Stimulated activated CD8-positive, alpha-beta memory T cell treated with anti-CD3 and anti-CD28 coated beads, Interleukin-4, amount 100 ng/mL, for 4 hours (primary cell): ENCODE measurements around the gene MED16.

Experiments used
- DNase-seq, 2 donors: peaks; one replicate each; pipeline ENCODE4 v3.0.0-alpha.2; 2020; ENCODE audit warnings: low read depth in 2 of 2, low spot score in 1 of 2

The MED16 gene

DNA sequence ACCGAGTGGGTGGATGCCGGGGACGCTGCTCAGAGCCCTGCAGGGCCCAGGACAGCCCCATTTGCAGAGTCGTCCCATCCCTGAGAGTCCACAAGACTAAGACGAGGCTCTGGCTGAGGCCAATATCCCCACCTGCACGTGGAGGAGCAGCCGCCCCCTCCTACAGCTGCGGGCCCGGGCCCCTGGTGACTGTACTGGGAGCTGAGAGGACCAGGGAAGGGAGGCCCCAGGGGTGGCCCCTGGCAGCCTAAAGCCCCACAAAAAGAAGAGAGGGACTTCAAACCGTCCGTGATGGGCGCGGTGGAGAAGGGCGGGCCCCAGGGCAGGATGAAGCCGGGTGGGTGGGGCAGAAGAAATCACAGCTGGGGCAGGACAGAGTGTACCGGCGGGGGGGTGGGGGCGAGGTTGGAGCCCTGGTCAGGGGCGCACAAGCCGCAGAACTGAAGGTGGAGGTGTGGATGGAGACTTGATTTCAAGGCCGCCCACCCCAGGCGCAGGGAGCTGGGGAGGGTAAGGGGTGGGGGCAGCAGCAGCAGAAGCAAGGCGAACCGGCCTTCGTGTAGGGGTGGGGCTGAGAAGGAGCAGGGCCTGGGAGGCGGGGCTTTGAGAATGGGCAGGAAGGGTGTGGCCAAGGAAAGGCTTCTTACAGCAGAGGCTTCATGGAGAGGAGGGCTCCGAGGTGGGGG, 20.6 kb downstream of the MED16 start:
- DNase-seq: peak in 1 of 2 donors; percentile 50

- no peak for DNase-seq
Observed at GRCh38 chr19:871446-872265, 21.3 kb downstream of the MED16 start.

DNA sequence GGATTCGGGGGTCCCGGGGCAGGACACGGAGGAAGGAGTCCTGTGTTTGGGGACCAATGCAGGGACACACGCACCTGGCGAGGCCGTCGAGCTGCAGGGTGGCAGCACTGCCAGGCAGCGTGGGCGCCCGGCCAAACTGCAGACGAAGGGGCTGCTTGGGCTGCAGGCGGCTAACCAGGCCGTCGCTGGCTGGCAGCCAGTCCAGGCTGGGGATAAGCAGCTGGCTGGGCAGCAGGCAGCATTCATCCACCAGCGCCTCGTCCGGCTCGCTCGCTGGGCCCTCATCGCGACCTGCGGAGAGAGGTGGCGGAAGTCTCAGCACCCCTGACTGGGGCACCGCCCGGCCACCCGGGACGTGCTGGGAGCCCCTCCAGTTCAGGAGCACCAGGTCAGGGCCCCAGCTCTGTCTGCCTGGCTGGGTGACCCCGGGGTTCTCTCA, 22.0 kb downstream of the MED16 start:
- no peak for DNase-seq

DNA sequence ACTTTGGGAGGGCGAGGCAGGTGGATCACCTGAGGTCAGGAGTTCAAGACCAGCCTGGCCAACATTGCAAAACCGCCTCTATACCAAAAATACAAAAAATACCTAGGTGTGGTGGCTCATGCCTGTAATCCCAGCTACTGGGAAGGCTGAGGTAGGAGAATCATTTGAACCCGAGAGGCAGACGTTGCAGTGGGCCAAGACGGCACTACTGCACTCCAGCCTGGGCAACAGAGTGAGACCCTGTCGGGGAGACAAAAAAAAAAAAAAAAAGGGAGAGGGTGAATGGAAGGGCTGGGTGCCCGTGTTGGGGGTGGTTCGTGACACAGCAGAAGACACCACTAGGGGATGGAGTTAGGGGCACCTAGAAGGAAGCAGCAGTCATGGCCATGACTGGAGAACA, 22.7 kb downstream of the MED16 start:
- DNase-seq: no peak

DNA sequence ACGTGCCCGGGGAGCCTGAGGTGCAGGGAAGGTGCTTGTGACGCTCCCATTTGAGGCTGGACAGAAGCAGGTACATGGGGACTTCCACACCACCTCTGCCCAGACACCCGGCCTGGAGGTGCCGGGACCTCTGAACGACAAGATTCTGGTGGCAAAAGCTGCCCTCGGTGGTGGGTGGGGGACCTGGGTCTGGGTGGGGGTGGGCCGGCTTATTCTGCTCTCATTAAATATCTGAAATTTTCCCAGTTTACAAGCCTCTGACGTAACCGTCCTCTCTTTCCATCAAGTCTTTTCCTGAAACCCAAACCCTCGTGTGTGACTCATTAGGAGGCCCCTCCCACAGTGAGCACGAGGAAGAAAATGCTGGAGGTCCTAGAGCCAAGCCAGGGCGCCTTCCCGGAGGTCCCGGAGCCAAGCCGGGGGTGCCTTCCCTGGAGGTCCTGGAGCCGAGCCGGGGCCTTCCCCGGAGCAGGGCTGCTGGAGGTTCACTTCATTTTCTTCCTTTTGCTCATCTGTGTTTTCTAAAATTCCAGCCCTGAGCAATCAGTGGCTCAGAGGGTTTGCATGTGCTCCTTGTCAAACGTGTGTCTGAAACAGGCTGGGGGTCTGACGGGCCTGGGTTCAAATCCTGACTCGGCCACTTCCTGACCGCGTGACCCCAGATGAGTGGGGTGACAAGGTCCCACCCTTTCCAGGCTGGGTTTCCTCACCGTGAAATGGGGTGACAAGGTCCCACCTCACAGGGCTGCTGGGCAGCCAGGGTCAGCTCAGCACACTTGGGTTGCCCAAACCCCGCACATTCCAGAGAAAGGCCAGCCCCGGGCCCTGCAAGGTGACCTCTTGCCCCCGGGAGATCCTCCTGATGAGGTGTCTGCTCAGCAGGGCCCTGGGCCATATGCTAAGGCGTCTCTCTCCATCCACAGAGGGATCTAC, 23.5 kb downstream of the MED16 start:
- no peak for DNase-seq

- no peak for DNase-seq
Observed at GRCh38 chr19:868458-869244, 24.3 kb downstream of the MED16 start.

DNA sequence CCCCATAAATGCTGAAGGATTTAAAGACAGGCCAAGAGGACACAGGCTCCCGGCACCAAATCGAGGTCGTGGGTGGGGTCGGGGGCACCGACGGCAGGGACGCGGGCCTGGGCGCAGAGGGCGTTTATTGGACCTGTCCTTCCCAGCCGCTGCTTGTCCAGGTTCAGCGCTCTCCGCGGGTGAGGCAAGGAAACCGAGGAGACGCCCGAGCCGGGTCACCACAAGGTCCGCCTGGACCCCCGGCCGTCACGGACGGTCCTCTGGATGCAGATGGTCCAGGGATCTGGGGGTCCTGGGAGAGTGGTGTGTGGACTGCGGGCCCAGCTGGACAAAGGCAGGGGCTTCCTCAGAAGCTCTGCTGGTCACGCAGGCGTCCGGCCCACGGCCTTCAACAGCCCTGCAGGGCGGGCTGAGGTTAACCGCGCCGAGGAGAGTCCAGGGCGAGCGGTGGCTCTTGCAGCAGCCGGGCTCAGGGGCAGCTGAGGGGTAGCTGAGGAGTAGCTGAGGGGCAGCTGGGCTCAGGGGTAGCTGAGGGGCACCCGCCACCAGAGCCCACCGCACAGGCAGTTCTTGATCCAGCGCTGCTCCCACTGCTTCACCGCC, 25.0 kb downstream of the MED16 start:
- no peak for DNase-seq

DNA sequence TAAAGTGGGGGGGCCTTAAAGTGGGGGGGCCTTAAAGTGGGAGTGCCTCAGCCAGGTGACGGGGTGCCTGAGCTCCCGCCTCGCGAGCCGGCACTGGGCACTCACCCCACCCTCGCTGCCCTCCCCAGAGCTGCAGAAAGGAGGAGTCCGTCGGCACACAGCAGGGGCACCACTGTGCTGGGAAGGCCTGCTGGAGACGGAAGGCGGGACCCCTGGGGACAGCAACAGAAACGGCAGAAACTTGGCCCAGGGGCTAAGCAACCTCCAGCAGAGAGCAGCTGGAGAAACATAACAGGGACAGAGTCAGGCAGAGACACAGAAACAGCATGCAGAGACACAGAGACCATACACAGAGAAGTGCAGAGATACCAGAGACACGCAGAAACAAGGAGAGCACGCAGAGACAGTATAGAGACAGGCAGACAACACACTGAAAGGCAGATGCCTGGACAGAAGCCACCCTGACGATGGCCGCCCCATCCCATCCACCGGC, 25.6 kb downstream of the MED16 start:
- no peak for DNase-seq

GRCh38 chr19:866769-867300, 26.2 kb downstream of the MED16 start:
- DNase-seq: no peak

GRCh38 chr19:863315-863620, 29.7 kb downstream of the MED16 start:
- no peak for DNase-seq

DNA sequence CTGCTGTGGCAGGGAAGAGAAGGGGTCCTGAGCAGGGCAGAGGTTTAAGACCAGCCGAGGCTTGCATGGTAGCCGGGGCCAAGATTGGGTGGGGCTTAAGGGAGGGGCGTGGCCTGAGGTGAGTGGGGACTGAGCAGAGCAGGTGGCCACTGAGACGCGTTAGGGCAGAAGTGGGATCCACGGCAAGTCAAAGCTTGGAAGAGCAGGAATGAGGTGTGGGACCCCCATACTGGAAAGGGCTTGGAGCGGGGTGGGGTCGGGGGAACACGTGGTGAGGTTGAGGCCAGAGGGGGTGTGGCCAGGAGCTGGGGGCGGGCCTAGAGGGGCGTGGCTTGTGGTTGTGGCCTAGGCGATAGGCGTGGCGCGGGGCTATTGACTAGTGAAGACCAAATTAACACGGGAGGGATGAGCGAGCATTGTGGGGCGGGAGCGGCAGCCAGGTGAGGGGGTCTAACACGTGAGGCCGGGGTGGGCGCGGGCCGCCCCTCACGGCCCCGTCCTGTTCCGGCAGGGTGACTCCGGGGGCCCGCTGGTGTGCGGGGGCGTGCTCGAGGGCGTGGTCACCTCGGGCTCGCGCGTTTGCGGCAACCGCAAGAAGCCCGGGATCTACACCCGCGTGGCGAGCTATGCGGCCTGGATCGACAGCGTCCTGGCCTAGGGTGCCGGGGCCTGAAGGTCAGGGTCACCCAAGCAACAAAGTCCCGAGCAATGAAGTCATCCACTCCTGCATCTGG, 30.2 kb downstream of the MED16 start:
- peak; percentile 51 to 63 for DNase-seq

DNA sequence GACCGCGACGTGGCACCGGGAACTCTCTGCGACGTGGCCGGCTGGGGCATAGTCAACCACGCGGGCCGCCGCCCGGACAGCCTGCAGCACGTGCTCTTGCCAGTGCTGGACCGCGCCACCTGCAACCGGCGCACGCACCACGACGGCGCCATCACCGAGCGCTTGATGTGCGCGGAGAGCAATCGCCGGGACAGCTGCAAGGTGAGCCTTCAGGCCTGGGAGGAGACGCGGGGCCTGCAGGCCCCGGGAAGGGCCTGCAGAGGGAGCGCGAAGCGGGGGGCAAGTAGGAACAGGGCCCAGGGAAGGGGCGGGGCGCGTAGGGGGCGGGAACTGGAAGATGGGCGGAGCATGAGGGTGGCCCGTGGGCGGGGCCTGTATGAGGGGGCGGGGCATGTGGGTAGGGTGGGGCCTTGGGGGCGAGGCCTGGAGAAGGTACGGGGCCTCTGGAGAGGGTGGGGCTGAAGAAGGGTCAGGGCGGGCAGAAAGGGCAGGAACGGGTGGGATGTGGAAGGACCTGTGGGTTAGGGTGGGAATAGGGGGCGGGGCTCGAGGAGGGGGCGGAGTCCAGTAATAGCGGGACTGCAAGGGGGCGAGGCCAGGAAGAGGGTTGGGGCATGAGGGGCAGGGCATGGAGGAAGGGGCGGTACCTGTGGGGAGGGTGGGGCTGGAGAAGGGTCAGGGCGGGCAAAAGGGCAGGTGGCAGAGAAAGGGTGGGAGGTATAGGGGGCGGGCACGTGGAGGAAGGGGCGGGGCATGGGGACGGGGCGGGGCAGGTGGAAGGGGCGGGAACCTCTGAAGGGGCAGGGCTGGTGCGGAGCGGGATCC, 31.0 kb downstream of the MED16 start:
- DNase-seq: peak in 1 of 2 donors; percentile 35

DNA sequence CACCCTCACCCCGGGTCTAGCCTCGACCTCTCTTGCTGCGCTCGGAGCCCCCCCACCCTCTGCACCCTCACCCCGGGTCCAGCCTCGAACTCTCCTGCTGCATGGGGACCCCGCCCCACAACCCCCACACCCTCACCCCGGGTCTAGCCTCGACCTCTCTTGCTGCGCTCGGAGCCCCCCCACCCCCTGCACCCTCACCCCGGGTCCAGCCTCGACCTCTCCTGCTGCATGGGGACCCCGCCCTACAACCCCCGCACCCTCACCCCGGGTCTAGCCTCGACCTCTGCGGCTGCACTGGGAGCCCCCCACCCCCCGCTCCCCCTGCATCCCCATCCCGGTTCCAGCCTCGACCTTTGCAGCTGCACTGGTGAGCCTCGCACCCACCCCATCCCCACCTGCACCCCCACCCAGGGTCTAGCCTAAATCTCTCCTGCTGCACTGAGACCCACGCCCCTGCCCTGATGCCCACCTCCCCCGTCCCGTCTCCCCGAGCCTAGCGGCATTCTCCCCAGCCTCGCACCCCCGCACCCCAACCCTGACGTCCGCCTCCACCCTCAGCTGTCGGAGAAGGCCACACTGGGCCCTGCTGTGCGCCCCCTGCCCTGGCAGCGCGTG, 31.7 kb downstream of the MED16 start:
- DNase-seq: no peak

DNA sequence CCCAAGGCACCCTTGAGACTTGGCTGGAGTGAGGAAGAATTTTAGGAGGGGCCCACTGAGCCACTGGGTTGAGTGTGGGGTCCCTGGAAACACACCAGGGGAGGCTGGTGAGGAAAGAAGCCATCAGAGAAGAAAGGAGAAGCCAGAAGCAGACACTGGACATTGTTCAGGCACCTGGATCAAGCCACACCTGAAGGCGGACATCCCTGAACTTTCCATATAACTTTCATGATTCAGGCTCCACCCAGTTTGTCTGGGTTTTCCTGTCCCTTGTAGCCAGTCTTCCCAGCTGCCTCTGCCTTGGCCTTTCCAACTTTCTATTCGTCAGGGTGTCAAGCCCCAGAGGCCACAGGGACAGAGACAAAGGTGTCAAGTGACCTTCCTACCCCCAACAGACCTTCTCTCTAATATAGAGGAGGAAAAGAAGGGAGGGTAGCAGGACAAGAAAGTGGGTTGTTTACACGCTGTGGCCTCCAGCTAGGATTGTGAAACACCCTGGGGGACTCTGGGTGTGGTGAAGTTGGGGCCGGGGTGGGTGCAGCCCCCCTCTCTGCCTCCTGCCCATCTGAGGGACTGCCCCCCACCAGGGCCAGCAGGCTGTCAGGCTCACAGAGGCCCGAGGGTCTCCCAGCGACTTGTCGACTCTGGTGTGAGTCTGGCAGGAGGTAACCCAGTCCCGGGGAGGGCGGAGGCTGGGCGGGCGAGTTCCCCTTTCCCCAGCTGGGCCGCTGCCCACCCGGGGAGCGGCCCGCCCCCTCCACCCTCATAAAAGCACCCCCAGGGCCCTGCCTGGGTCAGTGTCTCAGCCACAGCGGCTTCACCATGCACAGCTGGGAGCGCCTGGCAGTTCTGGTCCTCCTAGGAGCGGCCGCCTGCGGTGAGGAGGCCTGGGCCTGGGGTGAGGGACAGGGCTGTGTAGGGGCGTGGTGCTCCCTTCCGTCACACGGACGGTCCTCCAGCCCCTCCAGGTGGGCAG, 33.8 kb downstream of the MED16 start, which contains the start of gene CFD:
TSS of gene CFD (plus strand) at position 797 of the 976 bp plus-strand sequence. CDS start at position 823, 26 bp downstream.
- DNase-seq: no peak

- DNase-seq: no peak
Observed at GRCh38 chr19:858284-858683, 34.7 kb downstream of the MED16 start.

GRCh38 chr19:855566-856120, 37.3 kb downstream of the MED16 start:
- no peak for DNase-seq
